Stimulated activated CD4-positive, alpha-beta T cell treated with anti-CD3 and anti-CD28 coated beads, Interleukin-2, amount 100 ng/mL, for 48 hours (primary cell): ENCODE measurements around the gene KDM3B.
"Not testable (repeated sequence)": the region's sequence is repeated elsewhere in the genome, so short reads cannot be mapped to it uniquely, and the experiment has no call there.

Experiments used
- DNase-seq, 2 donors: peaks; one replicate each; pipeline ENCODE4 v3.0.0-alpha.2; 2020

The KDM3B gene

GRCh38 chr5:138469540-138470321 is 117.2 kb downstream of the KDM3B start:
- DNase-seq, result no peak

- no peak for DNase-seq
Observed at GRCh38 chr5:138470322-138471051, 118.0 kb downstream of the KDM3B start.

- no peak for DNase-seq
Observed at GRCh38 chr5:138471052-138471361, 118.5 kb downstream of the KDM3B start.

GRCh38 chr5:138472353-138472752 is 119.9 kb downstream of the KDM3B start:
- no peak for DNase-seq

GRCh38 chr5:138473151-138473550 is 120.7 kb downstream of the KDM3B start:
- DNase-seq, result not testable (repeated sequence)

GRCh38 chr5:138476918-138477317 is 124.4 kb downstream of the KDM3B start:
- DNase-seq, result no peak

GRCh38 chr5:138482638-138483037 is 130.2 kb downstream of the KDM3B start:
- no peak for DNase-seq
